Kidney glomerular epithelial cell (primary cell): Measurements from ENCODE around the gene IGSF6.

Experiments used
- DNase-seq: peaks from one replicate; lab custom pipeline; 2025; lab: John Stamatoyannopoulos, UW

Gene IGSF6

GRCh38 chr16:21599122-21600030 lies 53.0 kb downstream of the IGSF6 start, which contains the start of gene METTL9:
METTL9 (plus strand) TSS chr16:21599577; CDS start chr16:21599734, 157 bp downstream.
- DNase-seq, result peak; percentile 85

GRCh38 chr16:21598701-21599121 lies 53.7 kb downstream of the IGSF6 start:
- DNase-seq, result no peak

GRCh38 chr16:21598206-21598605 lies 54.2 kb downstream of the IGSF6 start:
- DNase-seq, result no peak

GRCh38 chr16:21597561-21598030 lies 54.8 kb downstream of the IGSF6 start:
- no peak for DNase-seq

GRCh38 chr16:21593530-21594289 lies 58.7 kb downstream of the IGSF6 start:
- DNase-seq, result no peak

GRCh38 chr16:21592191-21592590 lies 60.2 kb downstream of the IGSF6 start:
- DNase-seq, result no peak

GRCh38 chr16:21590796-21591195 lies 61.6 kb downstream of the IGSF6 start:
- DNase-seq, result no peak

GRCh38 chr16:21590287-21590686 lies 62.1 kb downstream of the IGSF6 start:
- DNase-seq, result no peak

- no peak for DNase-seq
Measured at GRCh38 chr16:21589551-21589950, 62.9 kb downstream of the IGSF6 start.
